WTC11 (cell line): ENCODE data around the gene ZEB2. TPM values are rescaled to one million over a fixed set of nuclear protein-coding genes. Genes with fewer than 3 reads are reported as not detected.

Experiments
- ATAC-seq: fragments of 200-7000 bp; cut with Tn5 transposase; 2 replicates; pipeline ENCODE4 v1.10.0; 2021; ENCODE audit warnings: mild to moderate bottlenecking, moderate library complexity
- CTCF ChIA-PET: fragments of 300-600 bp; sonication (Branson Sonifier 250); formaldehyde crosslinking; loops from one replicate; lab custom pipeline; 2021; ENCODE audit warnings: antibody characterized with exemption; lab: Charles Lee
- POLR2A ChIA-PET: fragments of 350-600 bp; sonication (Branson Sonifier 250); formaldehyde crosslinking; loops from one replicate; lab custom pipeline; 2021; ENCODE audit warnings: antibody characterized with exemption; lab: Charles Lee
- DNase-seq: peaks from one replicate; pipeline ENCODE4 v3.0.0; 2021; ENCODE audit warnings: low spot score
- H3K27ac Mint-ChIP-seq: 2 replicates; pipeline ENCODE4 v1.8.0; 2021; ENCODE audit warnings: mixed read lengths
- H3K27me3 Mint-ChIP-seq: 2 replicates; pipeline ENCODE4 v1.8.0; 2021; ENCODE audit warnings: low read depth, mild to moderate bottlenecking, moderate library complexity, mixed read lengths
- H3K36me3 Mint-ChIP-seq: 2 replicates; pipeline ENCODE4 v1.8.0; 2021; ENCODE audit warnings: mixed read lengths
- H3K4me1 Mint-ChIP-seq: 2 replicates; pipeline ENCODE4 v1.8.0; 2022; ENCODE audit warnings: mixed read lengths
- H3K4me3 Mint-ChIP-seq: 2 replicates; pipeline ENCODE4 v1.8.0; 2021; ENCODE audit warnings: mild to moderate bottlenecking, moderate library complexity, mixed read lengths
- H3K9me3 Mint-ChIP-seq: 2 replicates; pipeline ENCODE4 v1.8.0; 2021; ENCODE audit warnings: mixed read lengths
- ATF1 ChIP-seq: sonication (generic); formaldehyde crosslinking; IDR thresholded peaks from 2 replicates; pipeline ENCODE4 v1.8.1; 2023; ENCODE audit warnings: mild to moderate bottlenecking, moderate library complexity, missing genetic modification reagents
- CBFB ChIP-seq: sonication (generic); formaldehyde crosslinking; IDR thresholded peaks from 2 replicates; pipeline ENCODE4 v1.8.1; 2022; ENCODE audit warnings: mild to moderate bottlenecking, low read depth, missing genetic modification reagents
- CREB1 ChIP-seq: sonication (generic); formaldehyde crosslinking; IDR thresholded peaks from 2 replicates; pipeline ENCODE4 v1.8.0; 2023; ENCODE audit warnings: mild to moderate bottlenecking, missing genetic modification reagents
- ELF4 ChIP-seq: sonication (generic); formaldehyde crosslinking; IDR thresholded peaks from 2 replicates; pipeline ENCODE4 v1.8.1; 2022; ENCODE audit warnings: low read depth, mild to moderate bottlenecking, moderate library complexity, missing genetic modification reagents
- IRF2 ChIP-seq: sonication (generic); formaldehyde crosslinking; IDR thresholded peaks from 2 replicates; pipeline ENCODE4 v1.8.0; 2022; ENCODE audit warnings: low read depth, missing genetic modification reagents, borderline replicate concordance
- JAZF1 ChIP-seq: fragments of 250-450 bp; sonication (Bioruptor Pico); IDR thresholded peaks from 2 replicates; pipeline ENCODE4 v1.9.0; 2021; ENCODE audit warnings: moderate library complexity, mild to moderate bottlenecking, inconsistent platforms
- NR3C1 ChIP-seq: sonication (generic); formaldehyde crosslinking; conservative IDR thresholded peaks from 2 replicates; pipeline ENCODE4 v1.8.1; 2023; ENCODE audit warnings: low read depth, mild to moderate bottlenecking, missing genetic modification reagents
- RELA ChIP-seq: sonication (generic); formaldehyde crosslinking; IDR thresholded peaks from 2 replicates; pipeline ENCODE4 v1.8.1; 2022; ENCODE audit warnings: missing genetic modification reagents, mild to moderate bottlenecking, borderline replicate concordance
- TCF7 ChIP-seq: sonication (generic); formaldehyde crosslinking; IDR thresholded peaks from 2 replicates; pipeline ENCODE4 v1.8.0; 2022; ENCODE audit warnings: mild to moderate bottlenecking, low read depth, missing genetic modification reagents, moderate library complexity
- ZNF138 ChIP-seq: sonication (generic); formaldehyde crosslinking; conservative IDR thresholded peaks from 2 replicates; pipeline ENCODE4 v1.8.1; 2022; ENCODE audit warnings: mild to moderate bottlenecking, moderate library complexity, missing genetic modification reagents
- total RNA-seq: library from RNA; stranded (reverse); gene quantifications from 3 replicates; pipeline ENCODE4 v1.2.3, GENCODE V29; 2021
- TF ChIP-seq, protein P1 (sequence below): sonication (generic); formaldehyde crosslinking; IDR thresholded peaks from 2 replicates; pipeline ENCODE4 v1.8.0; 2022; ENCODE audit warnings: missing genetic modification reagents
- TF ChIP-seq, protein P2 (sequence below): fragments of 250-450 bp; sonication (Bioruptor Pico); IDR thresholded peaks from 2 replicates; pipeline ENCODE4 v1.9.0; 2021; ENCODE audit warnings: moderate library complexity, mild to moderate bottlenecking, inconsistent platforms, borderline replicate concordance
- TF ChIP-seq, protein P3 (sequence below): sonication (generic); formaldehyde crosslinking; IDR thresholded peaks from 2 replicates; pipeline ENCODE4 v1.8.0; 2022; ENCODE audit warnings: mild to moderate bottlenecking, missing genetic modification reagents
- TF ChIP-seq, protein P4 (sequence below): sonication (generic); formaldehyde crosslinking; IDR thresholded peaks from 2 replicates; pipeline ENCODE4 v1.8.0; 2022; ENCODE audit warnings: mild to moderate bottlenecking, missing genetic modification reagents
- TF ChIP-seq, protein P5 (sequence below): sonication (generic); formaldehyde crosslinking; IDR thresholded peaks from 2 replicates; pipeline ENCODE4 v1.8.0; 2023; ENCODE audit warnings: missing genetic modification reagents

The ZEB2 gene
- total RNA-seq, 1 experiment from 2014 or later: 0.42 TPM

GRCh38 chr2:144516981-144517865, 2.7 kb downstream of the ZEB2 start:
- H3K36me3 Mint-ChIP-seq: no peaks in the 10 kb centered on the region
- no peak overlapping the region for H3K27ac Mint-ChIP-seq
- H3K4me1 Mint-ChIP-seq: peaks cover 50% of the 10 kb centered on the region
- no peaks in the 10 kb centered on the region for H3K9me3 Mint-ChIP-seq
- CTCF ChIA-PET: no interaction called here
- POLR2A ChIA-PET: no interaction called here
- no peak overlapping the region for H3K4me3 Mint-ChIP-seq
- no peak for DNase-seq
- peaks cover 44% of the 10 kb centered on the region for H3K27me3 Mint-ChIP-seq
- ATAC-seq: peak; percentile 28
- no peak for TF ChIP-seq TCF7 (CRISPR knock-in tag)
- no peak for TF ChIP-seq ELF4 (CRISPR knock-in tag)
- no peak for TF ChIP-seq ZNF138
- TF ChIP-seq CREB1 (CRISPR knock-in tag): no peak
- TF ChIP-seq IRF2: no peak
- TF ChIP-seq, protein P1, sequence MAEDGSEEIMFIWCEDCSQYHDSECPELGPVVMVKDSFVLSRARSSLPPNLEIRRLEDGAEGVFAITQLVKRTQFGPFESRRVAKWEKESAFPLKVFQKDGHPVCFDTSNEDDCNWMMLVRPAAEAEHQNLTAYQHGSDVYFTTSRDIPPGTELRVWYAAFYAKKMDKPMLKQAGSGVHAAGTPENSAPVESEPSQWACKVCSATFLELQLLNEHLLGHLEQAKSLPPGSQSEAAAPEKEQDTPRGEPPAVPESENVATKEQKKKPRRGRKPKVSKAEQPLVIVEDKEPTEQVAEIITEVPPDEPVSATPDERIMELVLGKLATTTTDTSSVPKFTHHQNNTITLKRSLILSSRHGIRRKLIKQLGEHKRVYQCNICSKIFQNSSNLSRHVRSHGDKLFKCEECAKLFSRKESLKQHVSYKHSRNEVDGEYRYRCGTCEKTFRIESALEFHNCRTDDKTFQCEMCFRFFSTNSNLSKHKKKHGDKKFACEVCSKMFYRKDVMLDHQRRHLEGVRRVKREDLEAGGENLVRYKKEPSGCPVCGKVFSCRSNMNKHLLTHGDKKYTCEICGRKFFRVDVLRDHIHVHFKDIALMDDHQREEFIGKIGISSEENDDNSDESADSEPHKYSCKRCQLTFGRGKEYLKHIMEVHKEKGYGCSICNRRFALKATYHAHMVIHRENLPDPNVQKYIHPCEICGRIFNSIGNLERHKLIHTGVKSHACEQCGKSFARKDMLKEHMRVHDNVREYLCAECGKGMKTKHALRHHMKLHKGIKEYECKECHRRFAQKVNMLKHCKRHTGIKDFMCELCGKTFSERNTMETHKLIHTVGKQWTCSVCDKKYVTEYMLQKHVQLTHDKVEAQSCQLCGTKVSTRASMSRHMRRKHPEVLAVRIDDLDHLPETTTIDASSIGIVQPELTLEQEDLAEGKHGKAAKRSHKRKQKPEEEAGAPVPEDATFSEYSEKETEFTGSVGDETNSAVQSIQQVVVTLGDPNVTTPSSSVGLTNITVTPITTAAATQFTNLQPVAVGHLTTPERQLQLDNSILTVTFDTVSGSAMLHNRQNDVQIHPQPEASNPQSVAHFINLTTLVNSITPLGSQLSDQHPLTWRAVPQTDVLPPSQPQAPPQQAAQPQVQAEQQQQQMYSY (CRISPR knock-in tag): no peak
- TF ChIP-seq, protein P2, sequence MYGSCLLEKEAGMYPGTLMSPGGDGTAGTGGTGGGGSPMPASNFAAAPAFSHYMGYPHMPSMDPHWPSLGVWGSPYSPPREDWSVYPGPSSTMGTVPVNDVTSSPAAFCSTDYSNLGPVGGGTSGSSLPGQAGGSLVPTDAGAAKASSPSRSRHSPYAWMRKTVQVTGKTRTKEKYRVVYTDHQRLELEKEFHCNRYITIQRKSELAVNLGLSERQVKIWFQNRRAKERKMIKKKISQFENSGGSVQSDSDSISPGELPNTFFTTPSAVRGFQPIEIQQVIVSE (CRISPR knock-in tag): no peak
- TF ChIP-seq JAZF1 (CRISPR knock-in tag): no peak
- TF ChIP-seq CBFB (CRISPR knock-in tag): no peak
- TF ChIP-seq, all 79 proteins: peak for 0

- Mint-ChIP-seq H3K9me3 (no peaks in the 10 kb centered on the region), H3K27me3 (peaks cover 49% of the 10 kb centered on the region), H3K4me3 (peak overlapping the region; percentile 62), H3K36me3 (no peaks in the 10 kb centered on the region), H3K4me1 (peaks cover 54% of the 10 kb centered on the region), H3K27ac (no peak overlapping the region)
- ATAC-seq (peak; percentile 13), DNase-seq (no peak)
- CTCF ChIA-PET: no interaction called here
- POLR2A ChIA-PET: no interaction called here
- no peak for TF ChIP-seq NR3C1 (CRISPR knock-in tag)
- TF ChIP-seq ELF4 (CRISPR knock-in tag): no peak
- TF ChIP-seq, protein P3, sequence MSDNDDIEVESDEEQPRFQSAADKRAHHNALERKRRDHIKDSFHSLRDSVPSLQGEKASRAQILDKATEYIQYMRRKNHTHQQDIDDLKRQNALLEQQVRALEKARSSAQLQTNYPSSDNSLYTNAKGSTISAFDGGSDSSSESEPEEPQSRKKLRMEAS (CRISPR knock-in tag): no peak
- no peak for TF ChIP-seq RELA
- TF ChIP-seq, protein P4, sequence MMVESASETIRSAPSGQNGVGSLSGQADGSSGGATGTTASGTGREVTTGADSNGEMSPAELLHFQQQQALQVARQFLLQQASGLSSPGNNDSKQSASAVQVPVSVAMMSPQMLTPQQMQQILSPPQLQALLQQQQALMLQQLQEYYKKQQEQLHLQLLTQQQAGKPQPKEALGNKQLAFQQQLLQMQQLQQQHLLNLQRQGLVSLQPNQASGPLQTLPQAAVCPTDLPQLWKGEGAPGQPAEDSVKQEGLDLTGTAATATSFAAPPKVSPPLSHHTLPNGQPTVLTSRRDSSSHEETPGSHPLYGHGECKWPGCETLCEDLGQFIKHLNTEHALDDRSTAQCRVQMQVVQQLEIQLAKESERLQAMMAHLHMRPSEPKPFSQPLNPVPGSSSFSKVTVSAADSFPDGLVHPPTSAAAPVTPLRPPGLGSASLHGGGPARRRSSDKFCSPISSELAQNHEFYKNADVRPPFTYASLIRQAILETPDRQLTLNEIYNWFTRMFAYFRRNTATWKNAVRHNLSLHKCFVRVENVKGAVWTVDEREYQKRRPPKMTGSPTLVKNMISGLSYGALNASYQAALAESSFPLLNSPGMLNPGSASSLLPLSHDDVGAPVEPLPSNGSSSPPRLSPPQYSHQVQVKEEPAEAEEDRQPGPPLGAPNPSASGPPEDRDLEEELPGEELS (CRISPR knock-in tag): no peak
- TF ChIP-seq, protein P5, sequence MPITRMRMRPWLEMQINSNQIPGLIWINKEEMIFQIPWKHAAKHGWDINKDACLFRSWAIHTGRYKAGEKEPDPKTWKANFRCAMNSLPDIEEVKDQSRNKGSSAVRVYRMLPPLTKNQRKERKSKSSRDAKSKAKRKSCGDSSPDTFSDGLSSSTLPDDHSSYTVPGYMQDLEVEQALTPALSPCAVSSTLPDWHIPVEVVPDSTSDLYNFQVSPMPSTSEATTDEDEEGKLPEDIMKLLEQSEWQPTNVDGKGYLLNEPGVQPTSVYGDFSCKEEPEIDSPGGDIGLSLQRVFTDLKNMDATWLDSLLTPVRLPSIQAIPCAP (CRISPR knock-in tag): no peak
- no peak for TF ChIP-seq ATF1 (CRISPR knock-in tag)
These were observed 3.4 kb downstream of the ZEB2 start for GRCh38 chr2:144516411-144516980.
